Measurements from ENCODE around the gene CAND2.

CAND2 gene

GRCh38 chr3:12865271-12865670 lies 68.8 kb downstream of the CAND2 start:
- no peak for TF ChIP-seq CTCF (conservative IDR thresholded peaks at IDR 0.05; ENCODE audit: low read length)
- DNase-seq (ENCODE audit: low read depth): no peak
- H3K4me3 ChIP-seq (ENCODE audit: low read length): no peak overlapping the region

GRCh38 chr3:12866836-12867235 lies 70.4 kb downstream of the CAND2 start:
- TF ChIP-seq CTCF (conservative IDR thresholded peaks at IDR 0.05; ENCODE audit: low read length): no peak
- DNase-seq (ENCODE audit: low read depth): no peak
- no peak overlapping the region for H3K4me3 ChIP-seq (ENCODE audit: low read length)

- H3K4me3 ChIP-seq (ENCODE audit: low read length): no peak overlapping the region
- peak; percentile 95 for TF ChIP-seq CTCF (conservative IDR thresholded peaks at IDR 0.05; ENCODE audit: low read length)
- DNase-seq (ENCODE audit: low read depth): peak; percentile 83
Observed at GRCh38 chr3:12868039-12869034, 71.9 kb downstream of the CAND2 start.

- H3K4me3 ChIP-seq (ENCODE audit: low read length): no peak overlapping the region
- no peak for TF ChIP-seq CTCF (conservative IDR thresholded peaks at IDR 0.05; ENCODE audit: low read length)
- DNase-seq (ENCODE audit: low read depth): no peak
Observed at GRCh38 chr3:12869035-12869621, 72.6 kb downstream of the CAND2 start.

GRCh38 chr3:12870942-12871341 lies 74.5 kb downstream of the CAND2 start:
- DNase-seq (ENCODE audit: low read depth): peak; percentile 65
- H3K4me3 ChIP-seq (ENCODE audit: low read length): no peak overlapping the region
- TF ChIP-seq CTCF (conservative IDR thresholded peaks at IDR 0.05; ENCODE audit: low read length): no peak

- no peak overlapping the region for H3K4me3 ChIP-seq (ENCODE audit: low read length)
- TF ChIP-seq CTCF (conservative IDR thresholded peaks at IDR 0.05; ENCODE audit: low read length): no peak
- DNase-seq (ENCODE audit: low read depth): no peak
Observed at GRCh38 chr3:12871404-12871983, 75.0 kb downstream of the CAND2 start.
